Activated naive CD8-positive, alpha-beta T cell (primary cell): Measurements from ENCODE around the gene CFAP57.
A peak's percentile ranks its signal among the peaks of the same experiment; 100 is the strongest.
"Not testable (repeated sequence)": the region's sequence is repeated elsewhere in the genome, so short reads cannot be mapped to it uniquely, and the experiment has no call there.

Experiments
- H3K27ac Mint-ChIP-seq: one replicate; pipeline ENCODE4 v1.8.0; 2021; ENCODE audit warnings: mixed read lengths
- H3K27me3 Mint-ChIP-seq: one replicate; pipeline ENCODE4 v1.8.0; 2021; ENCODE audit warnings: mixed read lengths
- H3K36me3 Mint-ChIP-seq: one replicate; pipeline ENCODE4 v1.8.0; 2021; ENCODE audit warnings: mixed read lengths
- H3K4me1 Mint-ChIP-seq: one replicate; pipeline ENCODE4 v1.8.0; 2021; ENCODE audit warnings: low read depth, mixed read lengths
- H3K4me3 Mint-ChIP-seq: one replicate; pipeline ENCODE4 v1.8.0; 2021; ENCODE audit warnings: mild to moderate bottlenecking, mixed read lengths
- H3K9me3 Mint-ChIP-seq: one replicate; pipeline ENCODE4 v1.8.0; 2021; ENCODE audit warnings: low read depth, mixed read lengths

The CFAP57 gene

GRCh38 chr1:43171876-43172526 is at the start of gene CFAP57, which contains the start of gene EBNA1BP2:
CFAP57 (plus strand) TSS chr1:43172330; CDS start chr1:43172754, 424 bp downstream.
EBNA1BP2 (minus strand) TSS chr1:43172290; CDS start chr1:43172118, 172 bp downstream.
- Mint-ChIP-seq H3K9me3 (no peaks in the 10 kb centered on the region), H3K27me3 (peaks cover 9% of the 10 kb centered on the region), H3K4me1 (peaks cover 41% of the 10 kb centered on the region), H3K4me3 (peak within 1 kb of the TSS; percentile 99), H3K27ac (peak within 1 kb of the TSS; percentile 97), H3K36me3 (peaks cover 14% of the 10 kb centered on the region)

DNA sequence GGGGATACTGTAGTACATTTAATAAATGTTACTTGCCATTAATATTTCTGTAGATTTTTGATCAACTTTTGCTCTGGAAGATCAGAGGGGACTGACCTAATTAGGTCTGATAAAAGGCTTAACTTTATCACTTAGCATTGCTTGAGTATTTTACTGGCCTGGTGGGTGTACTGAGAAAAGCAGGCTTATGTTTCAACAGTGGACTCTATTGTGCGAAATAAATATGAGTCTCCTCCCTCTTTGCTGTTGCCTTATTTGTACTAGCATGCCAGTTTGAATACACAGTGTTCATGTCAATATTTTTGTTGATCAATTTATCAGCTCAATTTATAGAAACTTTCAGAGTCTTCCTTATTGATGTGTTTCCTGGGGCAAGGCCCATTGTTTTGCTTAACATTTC is 49.1 kb upstream of the CFAP57 start:
- Mint-ChIP-seq H3K9me3 (no peaks in the 10 kb centered on the region), H3K27me3 (peaks cover 19% of the 10 kb centered on the region), H3K4me1 (no peaks in the 10 kb centered on the region), H3K36me3 (no peaks in the 10 kb centered on the region), H3K4me3 (no peak overlapping the region), H3K27ac (no peak overlapping the region)

GRCh38 chr1:43128816-43129215 is 43.3 kb upstream of the CFAP57 start:
- Mint-ChIP-seq H3K4me1 (no peaks in the 10 kb centered on the region), H3K36me3 (no peaks in the 10 kb centered on the region), H3K4me3 (no peak overlapping the region), H3K9me3 (no peaks in the 10 kb centered on the region), H3K27me3 (peaks cover 23% of the 10 kb centered on the region), H3K27ac (no peak overlapping the region)

GRCh38 chr1:43129426-43129825 is 42.7 kb upstream of the CFAP57 start:
- H3K36me3 Mint-ChIP-seq, result no peaks in the 10 kb centered on the region
- H3K9me3 Mint-ChIP-seq, result no peaks in the 10 kb centered on the region
- no peak overlapping the region for H3K27ac Mint-ChIP-seq
- no peaks in the 10 kb centered on the region for H3K4me1 Mint-ChIP-seq
- H3K4me3 Mint-ChIP-seq, result no peak overlapping the region
- H3K27me3 Mint-ChIP-seq, result peaks cover 23% of the 10 kb centered on the region

DNA sequence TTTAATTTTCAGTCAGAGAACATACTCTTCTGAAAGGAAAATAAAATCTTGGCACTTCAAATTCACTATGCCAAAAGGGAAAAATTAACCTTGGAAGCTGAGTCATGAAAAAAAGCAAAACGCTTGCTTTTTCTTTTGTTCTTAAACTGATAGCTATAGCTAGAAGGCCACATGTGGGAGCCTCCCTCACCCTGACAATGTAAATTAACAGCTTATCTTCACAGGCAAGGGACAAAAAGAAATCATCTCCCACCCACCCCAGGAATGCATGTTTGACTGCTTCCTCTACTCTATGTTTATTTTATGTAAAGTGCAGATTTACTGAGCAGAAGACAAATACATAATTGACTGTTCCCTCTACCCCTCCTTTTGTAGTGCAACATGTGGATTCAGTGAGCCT is 38.1 kb upstream of the CFAP57 start:
- H3K27ac Mint-ChIP-seq, result no peak overlapping the region
- H3K27me3 Mint-ChIP-seq, result peaks cover 13% of the 10 kb centered on the region
- no peak overlapping the region for H3K4me3 Mint-ChIP-seq
- no peaks in the 10 kb centered on the region for H3K36me3 Mint-ChIP-seq
- no peaks in the 10 kb centered on the region for H3K9me3 Mint-ChIP-seq
- no peaks in the 10 kb centered on the region for H3K4me1 Mint-ChIP-seq

DNA sequence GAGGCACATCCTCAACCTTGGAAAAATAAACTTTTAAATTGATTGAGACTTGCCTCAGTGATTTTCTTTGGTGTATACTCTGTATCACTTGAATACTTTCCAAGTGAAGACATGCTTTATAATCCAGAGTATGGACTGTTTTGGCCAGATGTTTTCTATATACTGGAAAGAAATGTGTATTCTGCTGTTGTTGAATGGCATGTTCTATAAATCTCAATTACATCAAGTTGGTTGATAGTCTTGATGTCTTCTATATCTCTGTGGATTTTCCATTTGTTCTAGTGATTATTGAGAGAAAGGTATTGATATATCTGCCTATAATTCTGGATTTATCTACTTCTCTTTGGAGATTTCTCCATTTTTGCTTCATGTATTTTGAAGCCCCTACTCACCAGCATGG is 37.5 kb upstream of the CFAP57 start:
- Mint-ChIP-seq H3K9me3 (peaks cover 2% of the 10 kb centered on the region), H3K27me3 (peaks cover 15% of the 10 kb centered on the region), H3K36me3 (no peaks in the 10 kb centered on the region), H3K4me1 (no peaks in the 10 kb centered on the region), H3K4me3 (no peak overlapping the region), H3K27ac (no peak overlapping the region)

DNA sequence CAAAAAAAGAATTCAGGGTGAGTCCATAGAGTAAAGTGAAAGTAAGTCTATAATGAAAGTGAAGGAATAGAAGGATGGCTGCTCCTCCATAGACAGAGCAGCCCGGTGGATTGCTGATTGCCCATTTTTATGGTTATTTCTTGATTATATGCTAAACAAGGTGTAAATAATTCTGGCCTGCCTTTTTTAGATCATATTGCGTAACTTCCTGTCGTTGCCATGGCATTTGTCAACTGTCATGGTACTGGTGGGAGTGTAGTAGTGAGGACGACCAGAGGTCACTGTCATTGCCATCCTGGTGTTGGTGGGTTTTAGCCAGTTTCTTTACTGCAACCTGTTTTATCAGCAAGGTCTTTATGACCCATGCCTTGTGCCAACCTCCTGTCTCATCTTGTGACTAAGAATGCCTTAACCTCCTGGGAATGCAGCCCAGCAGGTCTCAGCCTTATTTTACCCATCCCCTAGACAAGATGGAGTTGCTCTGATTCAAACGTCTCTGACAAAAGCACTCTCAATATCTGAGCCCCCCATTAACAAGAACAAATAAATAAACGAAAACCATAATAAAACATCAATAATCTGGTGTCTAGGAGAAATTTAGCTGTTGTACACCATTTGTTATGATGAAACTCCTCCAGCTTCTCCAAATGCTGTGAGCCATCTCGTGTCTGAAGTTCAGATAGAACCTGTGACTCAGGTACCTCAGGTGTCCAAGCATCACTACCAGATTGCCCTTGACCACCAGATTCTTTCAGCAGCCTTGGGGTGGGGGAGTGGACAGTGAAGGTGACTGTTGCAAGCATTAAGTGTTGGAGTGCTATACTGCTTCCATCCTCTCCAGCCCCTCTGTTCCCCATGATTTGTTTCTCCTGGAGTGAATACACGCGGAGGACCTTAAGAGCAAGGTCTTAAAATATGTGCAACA is 36.0 kb upstream of the CFAP57 start:
- no peak overlapping the region for H3K4me3 Mint-ChIP-seq
- H3K27ac Mint-ChIP-seq, result no peak overlapping the region
- peaks cover 10% of the 10 kb centered on the region for H3K27me3 Mint-ChIP-seq
- peaks cover 3% of the 10 kb centered on the region for H3K9me3 Mint-ChIP-seq
- H3K36me3 Mint-ChIP-seq, result no peaks in the 10 kb centered on the region
- no peaks in the 10 kb centered on the region for H3K4me1 Mint-ChIP-seq

DNA sequence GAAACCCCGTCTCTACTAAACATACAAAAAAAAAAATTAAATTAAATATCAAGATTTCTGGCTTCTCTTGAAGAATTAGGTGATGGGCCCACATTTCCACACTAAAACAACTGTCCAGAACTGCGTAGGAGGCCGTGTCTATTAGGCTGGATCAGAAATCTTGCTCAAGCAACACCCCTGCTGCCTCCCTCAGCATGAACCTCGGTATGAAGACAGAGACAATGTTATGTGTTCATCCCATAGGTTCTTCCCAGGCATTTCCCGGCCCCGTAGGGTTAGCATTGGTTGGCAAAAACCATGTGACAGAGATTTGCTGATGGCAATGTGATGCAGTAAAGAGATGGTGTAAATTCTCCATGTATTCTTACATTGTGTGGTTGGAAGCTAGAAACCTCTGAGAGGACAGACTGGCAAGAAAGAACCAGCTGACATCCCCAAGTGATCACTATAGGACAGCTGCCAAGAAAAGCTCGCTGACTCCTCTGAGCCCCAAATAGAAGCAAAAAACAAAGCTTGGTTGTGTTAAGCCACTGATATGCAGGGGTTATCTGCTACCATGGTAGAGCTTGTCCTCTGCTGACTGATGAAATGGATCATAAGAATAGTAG is 34.6 kb upstream of the CFAP57 start:
- no peak overlapping the region for H3K4me3 Mint-ChIP-seq
- H3K4me1 Mint-ChIP-seq, result no peaks in the 10 kb centered on the region
- no peaks in the 10 kb centered on the region for H3K36me3 Mint-ChIP-seq
- H3K27ac Mint-ChIP-seq, result no peak overlapping the region
- peaks cover 3% of the 10 kb centered on the region for H3K9me3 Mint-ChIP-seq
- H3K27me3 Mint-ChIP-seq, result peaks cover 8% of the 10 kb centered on the region

GRCh38 chr1:43139295-43139694 is 32.8 kb upstream of the CFAP57 start:
- H3K4me1 Mint-ChIP-seq, H3K9me3 Mint-ChIP-seq, H3K4me3 Mint-ChIP-seq, H3K36me3 Mint-ChIP-seq, H3K27ac Mint-ChIP-seq: not testable (repeated sequence)
- peaks cover 20% of the 10 kb centered on the region for H3K27me3 Mint-ChIP-seq

GRCh38 chr1:43140010-43140409 is 32.1 kb upstream of the CFAP57 start:
- H3K27me3 Mint-ChIP-seq, result peaks cover 27% of the 10 kb centered on the region
- H3K27ac Mint-ChIP-seq, result no peak overlapping the region
- H3K36me3 Mint-ChIP-seq, result no peaks in the 10 kb centered on the region
- peaks cover 3% of the 10 kb centered on the region for H3K9me3 Mint-ChIP-seq
- no peak overlapping the region for H3K4me3 Mint-ChIP-seq
- H3K4me1 Mint-ChIP-seq, result no peaks in the 10 kb centered on the region

DNA sequence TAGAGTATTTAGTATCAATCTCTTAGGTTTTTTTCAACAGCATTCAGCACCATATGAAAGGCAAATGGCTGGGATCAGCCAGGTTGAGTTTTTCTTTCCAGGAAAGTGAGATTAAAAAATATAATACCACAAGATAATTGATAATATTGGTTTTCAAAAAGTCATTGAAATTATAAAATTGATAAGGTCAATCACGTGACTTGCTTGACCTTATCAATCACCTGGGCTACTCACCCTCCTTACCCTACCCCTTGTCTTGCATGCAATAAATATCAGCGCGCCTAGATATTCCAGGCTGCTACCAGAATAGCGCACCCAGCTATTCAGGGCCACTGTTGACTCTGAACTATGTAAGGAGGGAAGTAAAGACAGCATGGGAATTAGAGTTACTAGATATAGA is 31.5 kb upstream of the CFAP57 start:
- peaks cover 3% of the 10 kb centered on the region for H3K9me3 Mint-ChIP-seq
- H3K4me1 Mint-ChIP-seq, result no peaks in the 10 kb centered on the region
- no peak overlapping the region for H3K4me3 Mint-ChIP-seq
- H3K27me3 Mint-ChIP-seq, result peaks cover 32% of the 10 kb centered on the region
- H3K36me3 Mint-ChIP-seq, result no peaks in the 10 kb centered on the region
- H3K27ac Mint-ChIP-seq, result no peak overlapping the region

DNA sequence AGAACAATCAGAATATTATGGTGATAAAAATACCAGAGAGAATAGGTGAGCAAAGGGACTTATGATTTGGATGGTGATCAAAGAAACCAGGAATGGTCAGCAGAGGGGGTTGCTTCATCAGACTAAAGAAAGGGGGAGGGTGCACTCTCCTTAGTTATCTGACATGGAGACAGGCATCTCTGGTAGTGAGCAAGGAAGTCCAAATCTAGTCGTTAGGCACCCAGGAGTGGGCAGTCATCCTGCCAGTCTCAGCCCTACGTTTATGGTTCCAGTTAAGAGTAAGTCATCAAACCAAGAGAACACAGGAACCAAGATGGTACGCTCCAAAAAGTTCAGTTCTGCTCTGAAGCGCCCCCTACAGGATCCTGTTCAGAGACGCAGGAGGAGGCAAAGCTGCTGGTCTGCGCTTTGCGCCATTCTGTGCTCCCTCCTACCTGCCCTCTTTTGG is 28.7 kb upstream of the CFAP57 start:
- Mint-ChIP-seq H3K27me3 (peaks cover 43% of the 10 kb centered on the region), H3K36me3 (no peaks in the 10 kb centered on the region), H3K27ac (no peak overlapping the region), H3K9me3 (peaks cover 3% of the 10 kb centered on the region), H3K4me1 (peaks cover 6% of the 10 kb centered on the region), H3K4me3 (no peak overlapping the region)

GRCh38 chr1:43144237-43144636 is 27.9 kb upstream of the CFAP57 start:
- H3K9me3 Mint-ChIP-seq, result peaks cover 3% of the 10 kb centered on the region
- H3K27me3 Mint-ChIP-seq, result peaks cover 51% of the 10 kb centered on the region
- H3K4me3 Mint-ChIP-seq, result no peak overlapping the region
- H3K36me3 Mint-ChIP-seq, result no peaks in the 10 kb centered on the region
- H3K4me1 Mint-ChIP-seq, result peaks cover 9% of the 10 kb centered on the region
- no peak overlapping the region for H3K27ac Mint-ChIP-seq

GRCh38 chr1:43147625-43148327 is 24.4 kb upstream of the CFAP57 start:
- peak overlapping the region; percentile 57 for H3K4me3 Mint-ChIP-seq
- H3K27ac Mint-ChIP-seq, result no peak overlapping the region
- H3K9me3 Mint-ChIP-seq, result no peaks in the 10 kb centered on the region
- peaks cover 9% of the 10 kb centered on the region for H3K4me1 Mint-ChIP-seq
- H3K36me3 Mint-ChIP-seq, result no peaks in the 10 kb centered on the region
- H3K27me3 Mint-ChIP-seq, result peaks cover 53% of the 10 kb centered on the region
